Common myeloid progenitor, CD34-positive (primary cell): Measurements from ENCODE around the gene PDX1.

Experiments used
- CTCF ChIA-PET: fragments of 350-600 bp; sonication (Branson Sonifier 250); formaldehyde crosslinking; loops from one replicate; lab custom pipeline; 2021; ENCODE audit warnings: antibody characterized with exemption; lab: Charles Lee
- POLR2A ChIA-PET: fragments of 350-600 bp; sonication (Branson Sonifier 250); formaldehyde crosslinking; loops from one replicate; lab custom pipeline; 2021; ENCODE audit warnings: antibody characterized with exemption; lab: Charles Lee
- DNase-seq, 3 donors: peaks; one replicate each; pipeline versions ENCODE4 v3.0.0 to v3.0.0-alpha.2; 2013
- H3K27ac ChIP-seq, 2 experiments: 1 replicate in 1 of 2; 2 replicates in 1 of 2; pipeline ENCODE4 v1.7.0; 2013; ENCODE audit warnings: inconsistent platforms in 2 of 2, low read length in 2 of 2, mild to moderate bottlenecking in 2 of 2, low read depth in 1 of 2, moderate library complexity in 1 of 2; ENCODE audit not compliant: severe bottlenecking in 2 of 2, insufficient read depth in 1 of 2, poor library complexity in 1 of 2
- H3K27me3 ChIP-seq, 5 experiments: replicated peaks in 2 of 5; 1 replicate in 3 of 5; 2 replicates in 2 of 5; pipeline versions ENCODE4 v1.6.1 to v1.7.0; 2013; ENCODE audit warnings: low read length in 4 of 5, mild to moderate bottlenecking in 2 of 5, moderate library complexity in 2 of 5, inconsistent platforms in 1 of 5; ENCODE audit not compliant: insufficient read depth in 5 of 5, control insufficient read depth in 4 of 5
- H3K36me3 ChIP-seq, 4 experiments: 1 replicate in 2 of 4; 2 replicates in 2 of 4; pipeline versions ENCODE4 v1.6.1 to v1.7.0; 2013; ENCODE audit warnings: low read length in 3 of 4, control low read depth in 1 of 4, mild to moderate bottlenecking in 1 of 4; ENCODE audit not compliant: control insufficient read depth in 4 of 4, insufficient read depth in 4 of 4
- H3K4me1 ChIP-seq, 4 experiments: 1 replicate in 3 of 4; 2 replicates in 1 of 4; pipeline versions ENCODE4 v1.6.1 to v1.7.1; 2013; ENCODE audit warnings: low read length in 3 of 4, mild to moderate bottlenecking in 3 of 4, control low read depth in 1 of 4, inconsistent platforms in 1 of 4, moderate library complexity in 1 of 4; ENCODE audit not compliant: control insufficient read depth in 4 of 4, insufficient read depth in 4 of 4; ENCODE audit errors: control extremely low read depth in 1 of 4
- H3K4me3 ChIP-seq, 7 experiments: 1 replicate in 4 of 7; 2 replicates in 3 of 7; pipeline versions ENCODE4 v1.5.1 to v1.7.0; 2013; ENCODE audit warnings: mild to moderate bottlenecking in 7 of 7, low read length in 6 of 7, moderate library complexity in 6 of 7, inconsistent platforms in 2 of 7, low read depth in 2 of 7, control low read depth in 1 of 7; ENCODE audit not compliant: insufficient read depth in 4 of 7, control insufficient read depth in 1 of 7; ENCODE audit errors: extremely low read depth in 1 of 7
- H3K9me3 ChIP-seq, 5 experiments: 1 replicate in 4 of 5; 2 replicates in 1 of 5; pipeline versions ENCODE4 v1.6.1 to v1.7.1; 2013; ENCODE audit warnings: low read length in 4 of 5, mild to moderate bottlenecking in 2 of 5, inconsistent platforms in 1 of 5, low read depth in 1 of 5, moderate library complexity in 1 of 5; ENCODE audit not compliant: control insufficient read depth in 4 of 5, insufficient read depth in 2 of 5; ENCODE audit errors: control extremely low read depth in 1 of 5
- WGBS: methylation state at CpG from one replicate; pipeline ENCODE4 v1.1.5; 2013; ENCODE audit not compliant: insufficient coverage; 5-methylcytosine and 5-hydroxymethylcytosine counted together

The PDX1 gene

GRCh38 chr13:27956576-27957300, 36.9 kb downstream of the PDX1 start:
- H3K9me3 ChIP-seq: no peaks in the 10 kb centered on the region

DNA sequence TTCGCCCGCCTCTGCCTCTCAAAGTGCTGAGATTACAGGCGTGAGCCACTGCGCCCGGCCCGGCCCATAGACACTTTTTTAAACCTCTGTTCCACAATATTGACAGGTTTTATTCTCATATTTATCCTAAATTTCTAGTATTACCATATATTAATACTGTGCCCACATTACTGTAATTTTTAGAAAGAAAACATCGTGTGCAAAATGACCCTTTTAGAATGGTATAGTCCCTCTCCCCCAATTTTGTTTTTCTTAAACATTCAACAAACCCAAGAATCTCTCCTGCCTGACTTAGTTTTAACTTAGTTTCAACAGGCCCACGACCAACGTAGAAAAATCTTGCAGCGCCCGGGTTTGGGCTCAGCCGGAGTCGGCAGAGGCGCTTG, 40.2 kb downstream of the PDX1 start:
- WGBS: 19% methylated on average over 9 of the region's 14 CpGs
- Histone ChIP-seq H3K4me1 (peaks cover 0 to 17% (median 14%) of the 10 kb centered on the region in 4 experiments), H3K9me3 (no peaks in the 10 kb centered on the region), H3K27ac (no peak overlapping the region), H3K27me3 (peaks cover 30 to 99% (median 60%) of the 10 kb centered on the region in 5 experiments), H3K4me3 (peak overlapping the region in 3 of 7 experiments; percentile 29 to 61 (median 50)), H3K36me3 (no peaks in the 10 kb centered on the region)
- ChIA-PET POLR2A (interaction anchor here (1.0 kb wide), 1 partner anchor 10 kb away, joined by 4 read pairs; no protein-coding TSS in a partner anchor), CTCF (interaction anchor here (1.3 to 3.0 kb wide), 4 partner anchors 10 to 123 kb away, joined by 4 to 11 read pairs (median 6); partner anchors contain the start of gene CDX2)
- no peak for DNase-seq

More at GRCh38 chr13:27956576-27957300, 36.9 kb downstream of the PDX1 start:
- 17% methylated on average over 1 of the region's 5 CpGs for WGBS
- peaks cover 23 to 99% (median 60%) of the 10 kb centered on the region in 5 experiments for H3K27me3 ChIP-seq
- H3K27ac ChIP-seq: no peak overlapping the region
- POLR2A ChIA-PET: interaction anchor here (0.7 kb wide), 1 partner anchor 315 kb away, joined by 5 read pairs; no protein-coding TSS in a partner anchor
- H3K36me3 ChIP-seq: no peaks in the 10 kb centered on the region
- CTCF ChIA-PET: interaction anchor here (1.4 to 5.2 kb wide), 8 partner anchors 8 to 596 kb away, joined by 4 to 33 read pairs (median 4); no protein-coding TSS in a partner anchor
- no peak overlapping the region for H3K4me3 ChIP-seq
- DNase-seq: no peak
- peaks cover 0 to 35% (median 34%) of the 10 kb centered on the region in 4 experiments for H3K4me1 ChIP-seq

GRCh38 chr13:27960362-27961226, 40.8 kb downstream of the PDX1 start:
- under 1% methylated on average over 58 of the region's 73 CpGs for WGBS
- H3K9me3 ChIP-seq: no peaks in the 10 kb centered on the region
- peak overlapping the region in 5 of 7 experiments; percentile 8 to 64 (median 50) for H3K4me3 ChIP-seq
- ChIA-PET CTCF (interaction anchor here (1.3 to 3.0 kb wide), 2 partner anchors 14 to 124 kb away, joined by 4 to 11 read pairs; no protein-coding TSS in a partner anchor), POLR2A (interaction anchor here (1.0 kb wide), 1 partner anchor 9 kb away, joined by 4 read pairs; no protein-coding TSS in a partner anchor)
- no peaks in the 10 kb centered on the region for H3K36me3 ChIP-seq
- peak; percentile 50 to 83 (median 76) for DNase-seq
- H3K27ac ChIP-seq: no peak overlapping the region
- peaks cover 0 to 17% (median 14%) of the 10 kb centered on the region in 4 experiments for H3K4me1 ChIP-seq
- peaks cover 26 to 99% (median 64%) of the 10 kb centered on the region in 5 experiments for H3K27me3 ChIP-seq

GRCh38 chr13:27961227-27962085, 41.7 kb downstream of the PDX1 start:
- 6% methylated on average over 25 of the region's 25 CpGs for WGBS
- ChIA-PET POLR2A (interaction anchor here (1.0 kb wide), 1 partner anchor 8 kb away, joined by 4 read pairs; no protein-coding TSS in a partner anchor), CTCF (interaction anchor here (1.3 to 3.0 kb wide), 3 partner anchors 13 to 133 kb away, joined by 3 to 11 read pairs (median 4); no protein-coding TSS in a partner anchor)
- Histone ChIP-seq H3K27ac (no peak overlapping the region), H3K4me1 (peaks cover 0 to 20% (median 16%) of the 10 kb centered on the region in 4 experiments), H3K4me3 (peak overlapping the region in 3 of 7 experiments; percentile 50 to 64 (median 61)), H3K9me3 (no peaks in the 10 kb centered on the region), H3K27me3 (peaks cover 21 to 99% (median 66%) of the 10 kb centered on the region in 5 experiments), H3K36me3 (no peaks in the 10 kb centered on the region)
- DNase-seq: no peak

GRCh38 chr13:27962128-27962841, 42.5 kb downstream of the PDX1 start:
- H3K27ac ChIP-seq: no peak overlapping the region
- POLR2A ChIA-PET: no interaction called here
- H3K9me3 ChIP-seq: no peaks in the 10 kb centered on the region
- H3K36me3 ChIP-seq: no peaks in the 10 kb centered on the region
- peaks cover 0 to 29% (median 20%) of the 10 kb centered on the region in 4 experiments for H3K4me1 ChIP-seq
- DNase-seq: no peak
- H3K27me3 ChIP-seq: peaks cover 16 to 100% (median 60%) of the 10 kb centered on the region in 5 experiments
- CTCF ChIA-PET: interaction anchor here (0.7 to 4.1 kb wide), 5 partner anchors 8 to 600 kb away, joined by 3 to 16 read pairs (median 7); no protein-coding TSS in a partner anchor
- 57% methylated on average over 4 of the region's 6 CpGs for WGBS
- no peak overlapping the region for H3K4me3 ChIP-seq
